ENCODE data around the gene HYAL3. TPM values are rescaled to one million over a fixed set of nuclear protein-coding genes. Genes with fewer than 3 reads are reported as not detected.
A peak's percentile ranks its signal among the peaks of the same experiment; 100 is the strongest.

HYAL3 gene
- total RNA-seq, 1 donor from 2014 or later, result 8.1 TPM

DNA sequence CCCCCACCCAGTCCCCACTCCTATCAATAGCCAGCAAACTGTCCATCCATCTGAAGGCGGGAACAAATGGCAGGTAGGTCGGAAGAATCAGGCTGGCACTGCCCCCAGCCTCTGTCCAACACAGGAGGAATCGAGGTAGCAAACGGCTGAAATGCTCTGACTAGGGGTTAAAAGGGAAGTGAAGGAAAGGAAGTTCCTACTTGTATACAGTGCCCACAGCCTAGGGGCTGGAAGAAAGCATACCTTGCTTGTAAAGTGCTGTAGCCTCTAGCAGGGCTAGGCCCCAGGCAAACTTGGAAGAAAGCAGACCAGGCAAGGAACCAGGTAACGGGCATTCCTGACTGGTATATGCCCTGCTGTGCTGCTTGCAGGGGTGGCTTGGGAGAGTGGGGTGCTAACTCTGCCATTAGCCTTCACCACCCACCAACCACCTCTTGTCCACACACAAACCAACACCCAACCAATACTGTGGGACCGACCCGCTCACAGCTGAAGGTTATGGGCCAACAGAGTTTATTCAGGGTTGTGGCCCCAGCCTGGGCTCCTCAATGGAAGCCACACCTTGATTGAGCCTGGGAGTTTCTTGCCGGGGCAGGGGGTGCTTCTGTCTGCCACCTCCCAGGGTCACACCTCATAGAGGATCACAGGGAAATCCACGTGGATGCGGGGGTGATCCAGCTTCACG, 26.4 kb upstream of the HYAL3 start:
- H3K36me3 ChIP-seq, result peaks cover 0 to 23% of the 10 kb centered on the region in 2 donors
- no peak for DNase-seq (ENCODE audit: extremely low spot score in 2 of 2)
- no peak for TF ChIP-seq CTCF (IDR thresholded peaks at IDR 0.05)
- no peak for TF ChIP-seq POLR2AphosphoS5 (IDR thresholded peaks at IDR 0.05; ENCODE audit: insufficient read depth in 1 of 2, low read depth in 1 of 2)
- TF ChIP-seq POLR2A (IDR thresholded peaks at IDR 0.05), result no peak
- no peaks in the 10 kb centered on the region for H3K9me3 ChIP-seq
- H3K4me1 ChIP-seq, result peaks cover 36% of the 10 kb centered on the region
- no peak overlapping the region for H3K4me3 ChIP-seq
- H3K27ac ChIP-seq, result no peak overlapping the region
- H3K27me3 ChIP-seq, result no peaks in the 10 kb centered on the region
- intact Hi-C loops (cut with DNase I), result no loop called here

DNA sequence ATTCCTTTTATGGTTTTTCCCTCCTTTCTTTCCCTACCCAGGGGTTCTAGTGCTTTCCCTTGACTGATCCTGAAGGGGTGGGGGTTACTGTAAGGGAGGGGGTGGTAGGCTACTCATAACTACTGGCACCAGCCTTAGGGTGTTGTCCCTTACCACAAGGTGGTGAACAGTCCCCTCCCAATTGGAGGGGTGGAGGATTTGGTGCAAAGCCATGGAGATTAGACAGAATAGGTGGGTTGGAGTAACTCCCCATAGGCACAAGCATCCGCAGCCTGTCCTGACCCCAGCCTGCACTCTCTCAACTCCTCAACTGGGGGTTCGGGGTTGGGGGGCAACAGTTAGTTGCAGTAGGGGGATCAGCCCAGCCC, 25.9 kb upstream of the HYAL3 start:
- Histone ChIP-seq H3K4me1 (peaks cover 42% of the 10 kb centered on the region), H3K27ac (no peak overlapping the region), H3K9me3 (no peaks in the 10 kb centered on the region), H3K36me3 (peaks cover 0 to 17% of the 10 kb centered on the region in 2 donors), H3K27me3 (no peaks in the 10 kb centered on the region), H3K4me3 (no peak overlapping the region)
- intact Hi-C loops (cut with DNase I), result no loop called here
- no peak for TF ChIP-seq POLR2A (IDR thresholded peaks at IDR 0.05)
- TF ChIP-seq CTCF (IDR thresholded peaks at IDR 0.05), result no peak
- DNase-seq (ENCODE audit: extremely low spot score in 2 of 2), result no peak

- peaks cover 47% of the 10 kb centered on the region for H3K4me1 ChIP-seq
- H3K36me3 ChIP-seq, result peaks cover 0 to 13% of the 10 kb centered on the region in 2 donors
- H3K9me3 ChIP-seq, result no peaks in the 10 kb centered on the region
- H3K4me3 ChIP-seq, result no peak overlapping the region
- intact Hi-C loops (cut with DNase I), result loop anchor here (5.0 kb wide), 1 partner anchor 67 kb away; no protein-coding TSS in a partner anchor
- no peaks in the 10 kb centered on the region for H3K27me3 ChIP-seq
- TF ChIP-seq POLR2AphosphoS5 (IDR thresholded peaks at IDR 0.05; ENCODE audit: insufficient read depth in 1 of 2, low read depth in 1 of 2) (no peak), CTCF (IDR thresholded peaks at IDR 0.05) (peak; percentile 36 to 76 (median 74))
- peak overlapping the region; percentile 90 for H3K27ac ChIP-seq
- no peak for DNase-seq (ENCODE audit: extremely low spot score in 2 of 2)
Measured at GRCh38 chr3:50324351-50325112, 25.3 kb upstream of the HYAL3 start.

- no peak for DNase-seq (ENCODE audit: extremely low spot score in 2 of 2)
- intact Hi-C loops (cut with DNase I), result loop anchor here (2.0 to 5.0 kb wide), 2 partner anchors 25 to 66 kb away; partner anchors contain the start of genes HYAL3 and NAA80
- no peak overlapping the region for H3K4me3 ChIP-seq
- H3K27me3 ChIP-seq, result no peaks in the 10 kb centered on the region
- H3K4me1 ChIP-seq, result peaks cover 54% of the 10 kb centered on the region
- H3K27ac ChIP-seq, result peak overlapping the region; percentile 90
- no peak for TF ChIP-seq CTCF (IDR thresholded peaks at IDR 0.05)
- peak in 1 of 2 donors; percentile 55 for TF ChIP-seq POLR2AphosphoS5 (IDR thresholded peaks at IDR 0.05; ENCODE audit: insufficient read depth in 1 of 2, low read depth in 1 of 2)
- no peak for TF ChIP-seq POLR2A (IDR thresholded peaks at IDR 0.05)
- H3K9me3 ChIP-seq, result no peaks in the 10 kb centered on the region
- peaks cover 0 to 13% of the 10 kb centered on the region in 2 donors for H3K36me3 ChIP-seq
Measured at GRCh38 chr3:50323614-50324199, 24.5 kb upstream of the HYAL3 start.

Measured in vagina (tissue), 2 donors.